ENCODE measurements around the gene DMRTC1B.
"Not testable (repeated sequence)": the region's sequence is repeated elsewhere in the genome, so short reads cannot be mapped to it uniquely, and the experiment has no call there.

The DMRTC1B gene, protein sequence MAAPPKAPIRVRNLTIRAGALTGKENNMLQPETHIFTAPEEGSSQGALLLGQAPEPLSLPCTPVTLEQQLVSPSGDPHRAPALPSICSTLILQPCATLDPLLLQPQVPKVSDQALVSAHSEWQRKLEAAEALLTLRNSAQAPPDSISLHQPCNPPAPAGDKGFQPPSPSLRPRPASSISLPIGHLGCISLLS
- total RNA-seq = 0 reads per million in 2 donors

DNA sequence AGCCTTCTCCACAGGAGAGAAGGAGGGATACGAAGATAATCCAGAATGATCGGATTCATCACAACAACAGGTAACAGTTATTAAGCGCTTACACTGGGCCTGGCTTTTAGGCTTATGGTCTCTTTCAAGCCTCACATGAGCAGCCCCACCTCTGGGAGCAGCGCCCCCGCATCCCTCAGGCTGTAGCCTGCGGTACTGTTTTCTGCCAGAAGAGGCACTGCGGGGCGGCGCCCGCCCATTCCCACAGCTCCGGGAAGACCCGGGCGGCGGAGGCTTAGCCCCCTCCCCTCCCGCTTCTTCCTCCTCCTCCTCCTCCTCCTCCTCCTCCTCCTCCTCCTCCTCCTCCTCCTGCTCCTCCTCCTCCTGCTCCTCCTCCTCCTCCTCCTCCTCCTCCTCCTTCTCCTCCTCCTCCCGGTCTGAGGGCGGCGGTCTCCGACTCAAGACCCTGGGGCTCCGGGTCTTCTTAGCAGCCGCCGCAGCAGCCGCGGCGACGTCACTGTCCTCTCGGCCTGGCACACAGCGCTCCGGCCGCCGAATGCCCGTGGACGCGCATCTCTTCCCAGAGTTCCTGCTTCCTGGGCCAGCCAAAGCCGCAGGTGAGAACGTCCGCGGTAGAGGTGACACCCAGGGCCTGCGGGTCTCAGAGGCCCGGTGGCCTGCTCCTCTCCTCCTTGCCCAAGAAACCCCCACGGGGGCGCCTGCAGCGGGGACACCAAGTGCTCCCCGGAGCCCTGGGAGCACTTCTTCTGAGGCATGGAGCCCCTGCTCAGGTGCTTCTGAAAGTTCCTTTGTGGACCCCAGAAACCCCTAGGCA, at the start of gene DMRTC1B:
Gene DMRTC1B (plus strand): TSS at position 238 of the 814 bp plus-strand sequence. CDS start 68,246 bp downstream, outside the sequence.
- not testable (repeated sequence) for DNase-seq

DNA sequence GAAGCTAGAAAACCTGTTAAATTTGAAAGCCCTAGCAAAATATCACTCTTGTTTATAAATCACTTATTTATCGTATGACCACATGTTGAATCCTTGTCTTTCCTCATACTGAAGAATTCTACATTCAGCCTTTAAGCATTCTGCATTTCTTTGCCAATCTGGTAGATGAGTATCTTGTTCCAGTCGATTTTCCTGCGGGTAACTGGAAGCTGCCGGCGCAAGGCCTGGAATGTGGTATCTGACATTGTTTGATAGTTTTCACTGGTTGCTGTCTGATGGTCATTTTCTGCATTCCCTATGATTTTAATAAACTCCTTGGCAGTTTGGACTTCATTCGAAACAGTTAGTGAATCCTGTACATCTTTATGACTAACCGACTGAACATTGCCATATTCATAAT, 48.8 kb upstream of the DMRTC1B start:
- DNase-seq = no peak

DNA sequence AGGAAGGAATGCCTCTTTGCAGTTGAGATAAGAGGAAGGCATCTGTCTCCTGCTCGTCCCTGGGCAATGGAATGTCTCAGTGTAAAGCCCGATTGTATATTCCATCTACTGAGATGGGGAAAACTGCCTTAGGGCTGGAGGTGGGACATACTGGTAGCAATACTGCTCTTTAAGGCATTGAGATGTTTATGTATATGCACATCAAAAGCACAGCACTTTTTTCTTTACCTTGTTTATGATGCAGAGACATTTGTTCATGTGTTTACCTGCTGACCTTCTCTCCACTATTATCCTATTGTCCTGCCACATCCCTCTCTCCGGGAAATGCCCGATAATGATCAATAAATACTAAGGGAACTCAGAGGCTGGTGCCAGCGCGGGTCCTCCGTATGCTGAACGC, 43.1 kb upstream of the DMRTC1B start:
- DNase-seq = not testable (repeated sequence)

DNA sequence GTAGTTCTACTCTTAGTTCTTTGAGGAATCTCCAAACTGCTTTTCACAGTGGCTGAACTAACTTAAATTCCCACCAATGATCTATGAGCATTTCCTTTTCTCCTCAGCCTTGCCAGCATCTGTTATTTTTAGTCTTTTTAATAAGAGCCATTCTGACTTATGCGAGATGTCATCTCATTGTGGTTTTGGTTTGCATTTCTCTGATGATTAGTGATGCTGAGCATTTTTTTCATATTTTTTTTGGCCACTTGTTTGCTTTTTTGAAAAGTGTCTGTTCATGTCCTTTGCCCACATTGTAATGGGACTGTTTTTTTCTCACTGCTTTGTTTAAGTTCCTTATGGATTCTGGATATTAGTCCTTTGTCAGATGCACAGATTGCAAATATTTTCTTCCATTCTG, 41.1 kb upstream of the DMRTC1B start:
- no peak for DNase-seq

DNA sequence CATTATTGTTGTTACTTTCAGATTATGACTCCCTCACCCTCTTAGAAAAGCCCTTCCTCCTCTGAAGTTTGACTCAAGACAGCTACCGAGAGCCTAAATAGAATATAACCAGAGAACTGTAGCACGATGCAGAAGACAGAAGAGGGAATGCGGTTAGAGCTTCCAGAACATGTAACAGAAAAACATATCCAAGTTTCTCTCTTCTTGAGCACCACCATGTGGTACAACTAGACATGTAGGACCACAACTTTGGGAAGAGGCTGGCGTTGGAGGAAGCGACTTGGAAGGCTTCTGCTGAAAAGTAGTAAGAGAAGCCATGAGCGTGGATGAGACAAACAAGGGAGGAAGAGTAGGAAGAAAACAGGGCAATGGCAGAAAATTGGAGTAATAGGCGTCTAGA, 31.1 kb upstream of the DMRTC1B start:
- DNase-seq = not testable (repeated sequence)

DNA sequence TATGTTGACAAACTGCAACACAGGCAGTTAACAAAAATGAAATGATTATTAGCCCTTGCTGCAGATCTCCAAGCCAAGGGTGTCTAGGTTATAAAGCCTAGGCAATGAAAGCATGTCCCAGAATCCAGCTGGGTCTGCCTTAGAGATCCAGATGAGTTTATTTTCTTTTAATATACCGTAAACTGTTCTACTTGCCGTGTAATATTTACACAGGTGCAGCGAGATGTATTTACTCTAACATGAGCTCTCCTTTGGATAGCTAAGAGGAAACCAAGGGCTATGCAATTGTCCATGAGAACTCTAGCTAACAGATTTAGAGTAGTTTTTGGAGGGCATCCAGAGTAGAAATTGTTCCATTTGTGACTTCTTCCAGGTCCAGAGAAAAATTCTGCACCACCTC, 28.1 kb upstream of the DMRTC1B start:
- DNase-seq = not testable (repeated sequence)

DNA sequence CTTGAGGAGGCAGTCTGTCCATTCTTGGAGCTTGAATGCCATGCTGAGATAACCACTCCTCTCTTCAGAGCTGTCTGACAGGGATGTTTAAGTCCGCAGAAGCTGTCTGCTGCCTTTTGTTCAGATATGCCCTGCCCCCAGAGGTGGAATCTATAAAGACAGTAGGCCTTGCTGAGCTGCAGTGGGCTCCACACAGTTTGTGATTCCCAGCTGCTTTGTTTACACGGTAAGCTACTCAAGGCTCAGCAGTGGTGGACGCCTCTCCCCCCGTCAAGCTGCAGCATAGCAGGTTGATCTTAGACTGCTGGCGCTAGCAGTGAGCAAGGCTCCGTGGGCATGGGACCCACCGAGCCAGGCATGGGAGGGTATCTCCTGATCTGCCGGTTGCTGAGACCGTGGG, 16.2 kb upstream of the DMRTC1B start:
- not testable (repeated sequence) for DNase-seq

DNA sequence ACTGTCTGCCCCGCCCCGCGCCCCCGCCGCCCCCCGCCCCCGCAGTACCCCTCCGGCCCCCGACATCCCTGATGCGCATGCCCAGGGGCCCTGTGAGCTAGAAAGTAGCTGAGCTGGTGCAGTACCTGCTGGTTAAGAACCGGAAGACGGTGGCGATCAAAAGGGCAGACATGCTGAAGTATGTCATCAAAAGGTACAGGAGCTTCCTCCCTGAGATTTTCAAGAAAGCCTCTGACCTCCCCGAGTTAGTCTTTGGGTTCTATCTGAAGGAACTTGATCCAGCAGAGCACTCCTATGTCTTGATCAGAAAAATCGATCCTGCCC, 739 bp downstream of the DMRTC1B start:
- not testable (repeated sequence) for DNase-seq

DNA sequence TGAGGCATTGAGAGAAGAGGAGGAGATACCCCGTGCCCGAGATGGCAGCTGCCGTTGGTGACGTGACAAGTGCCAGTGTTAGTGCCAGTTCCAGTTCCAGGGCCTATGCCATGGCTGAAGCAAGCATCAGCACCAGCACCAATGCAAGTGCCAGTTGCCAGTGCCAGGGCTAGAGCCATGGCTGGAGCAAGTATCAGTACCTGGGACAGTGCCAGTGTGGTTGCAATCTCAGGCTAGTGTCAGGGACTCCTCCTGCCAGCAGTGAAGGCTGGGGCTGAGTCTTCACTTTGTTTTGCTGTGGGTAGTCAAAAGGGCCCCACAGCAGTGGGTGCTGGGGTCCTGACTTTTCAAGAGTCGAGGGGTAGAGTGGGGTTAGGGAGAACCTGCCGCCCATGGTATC, 1.5 kb downstream of the DMRTC1B start:
- DNase-seq = not testable (repeated sequence)

DNA sequence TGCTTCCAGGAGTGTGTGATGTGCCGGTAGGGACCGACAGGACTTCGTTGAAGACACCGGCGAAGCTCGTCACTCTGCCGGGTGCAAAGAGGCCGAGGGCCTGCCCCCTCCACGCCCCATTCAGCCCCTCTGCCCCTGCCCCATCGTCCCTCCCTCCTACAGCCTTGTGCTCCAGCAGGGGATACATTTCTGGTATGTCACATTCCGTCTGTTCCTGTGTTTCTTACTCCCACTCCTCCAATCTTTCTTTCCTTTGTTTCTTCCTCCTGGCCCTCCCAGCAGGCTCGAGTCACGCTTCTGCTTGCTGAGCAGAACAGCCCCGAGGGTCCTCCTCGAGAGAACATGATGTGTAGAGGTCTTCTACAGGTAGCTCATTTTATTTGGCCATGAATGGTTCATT, 5.9 kb downstream of the DMRTC1B start, which contains the start of gene FAM236B:
Gene FAM236B (minus strand): TSS at position 101 of the 400 bp plus-strand sequence. CDS start 100 bp downstream, at position 1.
- DNase-seq = not testable (repeated sequence)

DNA sequence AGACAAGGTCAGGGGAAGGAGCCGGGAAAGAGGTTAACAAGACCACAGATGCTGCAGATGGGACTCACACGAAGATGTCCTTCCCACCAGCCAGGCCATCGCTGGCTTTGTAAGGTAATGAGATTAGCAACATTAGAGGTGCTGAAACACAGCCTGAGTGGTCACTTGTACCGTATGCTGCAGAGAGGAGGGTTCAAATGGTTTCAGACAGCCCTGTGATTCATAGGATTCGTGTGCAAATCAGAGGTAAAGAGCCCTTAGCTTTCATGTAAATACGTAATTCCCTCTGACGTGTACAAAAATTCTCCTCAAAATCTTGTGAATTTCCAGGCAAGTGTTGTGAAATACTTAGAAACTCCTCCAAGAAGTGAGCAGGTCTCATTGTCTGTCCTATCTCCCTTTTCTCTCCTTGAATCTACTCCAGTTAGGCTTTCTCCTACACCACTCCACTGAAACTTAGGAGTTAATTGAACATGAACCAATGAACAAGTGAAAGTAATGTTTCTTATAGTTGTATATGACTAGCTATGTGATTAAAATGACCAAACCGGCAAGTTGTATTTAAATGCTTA, 6.8 kb downstream of the DMRTC1B start:
- DNase-seq = not testable (repeated sequence)

DNA sequence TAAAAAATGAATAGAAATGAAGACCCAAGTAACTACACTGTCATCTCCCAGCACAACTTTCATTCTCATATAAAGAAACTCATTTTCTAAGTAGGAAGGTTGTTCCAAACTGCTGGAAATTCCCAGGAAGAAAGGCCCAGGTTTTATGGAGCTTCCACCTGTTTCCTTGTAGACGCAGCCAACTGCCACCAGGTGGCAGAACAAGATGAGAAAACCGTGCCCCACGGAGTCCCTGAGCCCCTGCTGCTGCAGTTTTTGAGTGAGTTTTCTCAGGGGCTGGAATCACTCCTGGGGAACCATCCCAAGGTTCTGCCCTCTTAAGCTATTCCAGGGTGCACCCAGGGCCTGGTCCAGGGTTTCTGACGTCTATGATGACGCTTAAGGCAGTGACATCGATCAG, 7.3 kb downstream of the DMRTC1B start:
- not testable (repeated sequence) for DNase-seq

DNA sequence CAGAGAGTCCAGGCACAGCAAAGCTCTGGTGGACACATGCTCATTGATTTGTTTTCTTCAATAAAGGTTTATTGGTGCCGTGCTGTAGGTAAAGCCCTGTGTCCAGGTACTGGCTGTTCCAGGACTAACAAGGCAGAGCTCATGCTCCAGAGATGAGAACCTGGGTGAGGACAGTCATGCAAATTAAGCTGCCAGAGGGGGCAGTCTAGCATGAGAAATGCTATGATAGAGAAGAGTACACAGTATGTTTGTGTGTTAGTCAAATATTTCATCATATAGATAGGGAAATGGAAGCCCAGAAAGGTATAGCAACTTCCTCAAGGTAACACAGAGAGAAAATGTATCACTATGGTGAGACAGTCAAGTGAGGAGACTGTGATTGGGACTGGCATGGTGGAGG, 11.5 kb downstream of the DMRTC1B start:
- not testable (repeated sequence) for DNase-seq

DNA sequence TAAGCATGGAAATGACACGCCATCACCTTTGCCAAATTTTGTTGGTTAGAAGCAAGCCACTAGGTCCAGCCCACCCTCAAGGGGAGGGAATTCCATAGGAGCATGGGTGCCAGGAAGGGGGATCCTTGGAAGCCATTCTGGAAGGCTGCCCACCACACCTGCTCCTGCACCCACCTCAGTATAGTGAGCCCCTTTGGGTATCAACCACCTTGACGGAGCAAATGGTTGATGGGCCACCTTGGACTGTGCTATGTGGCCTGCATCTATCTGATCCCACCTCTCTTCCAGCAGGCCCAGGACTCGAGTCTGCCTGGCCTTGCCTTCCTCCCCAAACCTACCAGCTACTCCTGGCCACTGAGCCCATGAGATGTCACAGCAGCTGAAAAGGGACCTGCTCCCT, 13.7 kb downstream of the DMRTC1B start:
- DNase-seq = not testable (repeated sequence)

DNA sequence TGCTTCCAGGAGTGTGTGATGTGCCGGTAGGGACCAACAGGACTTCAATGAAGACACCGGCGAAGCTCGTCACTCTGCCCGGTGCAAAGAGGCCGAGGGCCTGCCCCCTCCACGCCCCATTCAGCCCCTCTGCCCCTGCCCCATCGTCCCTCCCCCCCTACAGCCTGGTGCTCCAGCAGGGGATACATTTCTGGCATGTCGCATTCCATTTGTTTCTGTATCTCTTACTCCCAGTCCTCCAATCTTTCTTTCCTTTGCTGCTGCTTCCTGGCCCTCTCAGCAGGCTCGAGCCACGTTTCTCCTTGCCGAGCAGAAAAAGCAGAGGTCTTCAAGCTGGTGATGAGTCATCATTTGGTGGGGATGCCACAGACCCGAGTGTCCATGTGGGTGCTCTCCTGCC, 31.4 kb downstream of the DMRTC1B start, which contains the start of gene FAM236D:
Gene FAM236D (minus strand): TSS at position 101 of the 400 bp plus-strand sequence. CDS start 100 bp downstream, at position 1.
- not testable (repeated sequence) for DNase-seq

DNA sequence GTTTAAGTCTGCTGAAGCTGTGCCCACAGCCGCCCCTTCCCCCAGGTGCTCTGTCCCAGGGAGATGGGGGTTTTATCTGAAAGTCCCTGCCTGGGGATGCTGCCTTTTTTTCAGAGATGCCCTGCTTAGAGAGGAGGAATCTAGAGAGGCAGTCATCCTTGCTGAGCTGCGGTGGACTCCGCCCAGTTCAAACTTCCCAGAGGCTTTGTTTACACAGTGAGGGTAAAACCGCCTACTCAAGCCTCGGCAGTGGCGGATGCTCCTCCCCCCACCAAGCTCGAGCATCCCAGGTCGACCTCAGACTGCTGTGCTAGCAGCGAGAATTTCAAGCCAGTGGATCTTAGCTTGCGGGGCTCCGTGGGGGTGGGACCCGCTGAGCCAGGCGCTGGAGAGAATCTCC, 54.0 kb downstream of the DMRTC1B start:
- not testable (repeated sequence) for DNase-seq

DNA sequence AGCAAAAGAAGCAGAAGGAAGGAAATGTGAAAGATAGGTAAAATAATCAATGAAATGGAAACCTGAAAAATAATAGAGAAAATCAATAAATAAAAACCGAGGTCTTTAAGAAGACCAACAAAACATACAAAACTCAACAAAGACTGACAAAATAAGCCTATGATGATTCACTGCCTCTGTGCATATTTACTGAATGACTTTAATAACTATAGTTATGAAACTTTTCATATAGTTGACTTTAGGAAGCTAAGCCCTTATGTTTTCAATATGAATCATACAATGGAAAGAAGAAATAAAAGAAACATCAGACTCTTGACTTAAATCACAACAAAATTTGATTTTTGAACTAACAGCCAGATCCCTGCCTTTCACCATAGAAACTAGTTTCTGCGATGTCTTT, 60.8 kb downstream of the DMRTC1B start:
- DNase-seq = not testable (repeated sequence)

DNA sequence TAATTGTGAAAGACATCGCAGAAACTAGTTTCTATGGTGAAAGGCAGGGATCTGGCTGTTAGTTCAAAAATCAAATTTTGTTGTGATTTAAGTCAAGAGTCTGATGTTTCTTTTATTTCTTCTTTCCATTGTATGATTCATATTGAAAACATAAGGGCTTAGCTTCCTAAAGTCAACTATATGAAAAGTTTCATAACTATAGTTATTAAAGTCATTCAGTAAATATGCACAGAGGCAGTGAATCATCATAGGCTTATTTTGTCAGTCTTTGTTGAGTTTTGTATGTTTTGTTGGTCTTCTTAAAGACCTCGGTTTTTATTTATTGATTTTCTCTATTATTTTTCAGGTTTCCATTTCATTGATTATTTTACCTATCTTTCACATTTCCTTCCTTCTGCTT, 106.2 kb downstream of the DMRTC1B start:
- DNase-seq = not testable (repeated sequence)

DNA sequence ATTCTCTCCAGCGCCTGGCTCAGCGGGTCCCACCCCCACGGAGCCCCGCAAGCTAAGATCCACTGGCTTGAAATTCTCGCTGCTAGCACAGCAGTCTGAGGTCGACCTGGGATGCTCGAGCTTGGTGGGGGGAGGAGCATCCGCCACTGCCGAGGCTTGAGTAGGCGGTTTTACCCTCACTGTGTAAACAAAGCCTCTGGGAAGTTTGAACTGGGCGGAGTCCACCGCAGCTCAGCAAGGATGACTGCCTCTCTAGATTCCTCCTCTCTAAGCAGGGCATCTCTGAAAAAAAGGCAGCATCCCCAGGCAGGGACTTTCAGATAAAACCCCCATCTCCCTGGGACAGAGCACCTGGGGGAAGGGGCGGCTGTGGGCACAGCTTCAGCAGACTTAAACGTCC, 113.0 kb downstream of the DMRTC1B start:
- not testable (repeated sequence) for DNase-seq
